HG03135 (cell line): ENCODE results near the gene LHX2.

ENCODE experiments used
- ATAC-seq: cut with Tn5 transposase; IDR thresholded peaks from one replicate; pipeline ENCODE4 v1.9.1; 2021; ENCODE audit warnings: mild to moderate bottlenecking, moderate library complexity; ENCODE audit not compliant: unreplicated experiment

The LHX2 gene

DNA sequence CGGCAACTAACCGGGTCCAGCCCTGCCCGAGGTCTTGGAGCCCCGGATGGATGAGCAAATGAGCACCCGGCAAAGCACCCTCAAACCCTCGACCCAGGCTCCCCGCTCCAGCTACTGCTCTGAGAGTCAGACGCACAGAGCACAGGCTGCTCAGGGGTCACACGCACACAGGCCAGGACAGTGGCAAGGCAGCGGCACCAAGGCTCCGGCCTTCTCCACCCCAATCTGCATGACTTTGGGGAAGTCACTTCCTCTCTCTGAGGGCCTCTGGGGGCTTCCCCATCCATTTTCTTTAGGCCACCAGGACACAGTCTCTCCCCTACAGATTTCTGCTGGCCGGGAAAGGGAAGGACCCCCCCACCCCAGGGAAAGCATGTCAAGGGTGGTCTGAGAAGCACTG lies 18.0 kb downstream of the LHX2 start:
- no peak for ATAC-seq

DNA sequence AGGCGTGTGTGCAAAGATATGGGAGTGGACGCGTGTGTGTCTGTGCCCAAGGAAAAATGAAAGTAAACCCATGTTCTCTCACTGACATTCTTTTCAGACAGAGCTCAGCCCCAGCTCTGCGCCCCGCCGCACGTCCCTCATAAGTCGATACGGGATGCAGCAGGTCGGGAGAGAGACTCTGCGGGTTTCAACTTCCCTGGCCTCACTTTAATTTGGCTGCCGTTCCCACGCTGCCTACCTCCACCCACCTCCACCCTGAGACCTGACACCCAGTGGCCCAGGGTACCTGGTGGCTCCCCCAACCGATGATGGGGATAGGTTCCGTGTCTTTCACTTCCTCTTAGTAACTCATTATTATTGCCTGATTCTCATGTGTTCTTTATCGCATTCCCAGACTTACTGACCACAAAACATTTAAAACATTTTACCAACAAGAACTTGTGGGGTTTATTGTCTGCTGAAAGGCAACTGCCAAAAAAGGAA lies 19.4 kb downstream of the LHX2 start:
- ATAC-seq: no peak

DNA sequence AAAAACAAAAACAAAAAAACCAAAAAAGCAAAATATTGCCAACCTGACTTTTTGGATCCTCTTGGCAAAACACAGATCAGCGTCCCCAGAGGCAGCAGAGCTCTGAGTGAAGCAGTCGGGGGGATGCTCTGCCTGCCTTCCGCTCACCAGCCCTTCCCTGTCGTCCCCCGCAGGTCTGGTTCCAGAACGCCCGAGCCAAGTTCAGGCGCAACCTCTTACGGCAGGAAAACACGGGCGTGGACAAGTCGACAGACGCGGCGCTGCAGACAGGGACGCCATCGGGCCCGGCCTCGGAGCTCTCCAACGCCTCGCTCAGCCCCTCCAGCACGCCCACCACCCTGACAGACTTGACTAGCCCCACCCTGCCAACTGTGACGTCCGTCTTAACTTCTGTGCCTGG lies 20.7 kb downstream of the LHX2 start:
- ATAC-seq: no peak

GRCh38 chr9:124033348-124033747 lies 21.8 kb downstream of the LHX2 start:
- no peak for ATAC-seq

DNA sequence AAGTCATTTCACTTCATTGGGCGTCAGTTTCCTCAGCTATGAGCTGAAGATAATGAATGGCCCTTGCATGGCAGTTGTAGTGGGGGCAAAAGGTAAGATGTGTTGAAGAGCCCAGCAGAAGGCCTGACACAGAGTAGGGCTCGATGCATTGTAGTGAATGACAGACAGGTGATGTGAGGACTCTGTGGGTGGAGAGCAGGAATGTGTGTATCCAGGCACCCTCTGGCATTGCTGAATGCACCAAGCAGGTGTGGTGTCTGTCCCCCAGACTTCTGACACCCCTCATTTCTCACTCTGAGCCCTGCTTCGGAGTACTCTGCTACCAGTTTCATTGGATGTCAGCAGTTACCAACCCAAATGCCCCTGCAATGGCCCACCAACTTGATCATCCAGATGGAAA lies 22.4 kb downstream of the LHX2 start:
- no peak for ATAC-seq

GRCh38 chr9:124035001-124035650 lies 23.6 kb downstream of the LHX2 start:
- no peak for ATAC-seq

DNA sequence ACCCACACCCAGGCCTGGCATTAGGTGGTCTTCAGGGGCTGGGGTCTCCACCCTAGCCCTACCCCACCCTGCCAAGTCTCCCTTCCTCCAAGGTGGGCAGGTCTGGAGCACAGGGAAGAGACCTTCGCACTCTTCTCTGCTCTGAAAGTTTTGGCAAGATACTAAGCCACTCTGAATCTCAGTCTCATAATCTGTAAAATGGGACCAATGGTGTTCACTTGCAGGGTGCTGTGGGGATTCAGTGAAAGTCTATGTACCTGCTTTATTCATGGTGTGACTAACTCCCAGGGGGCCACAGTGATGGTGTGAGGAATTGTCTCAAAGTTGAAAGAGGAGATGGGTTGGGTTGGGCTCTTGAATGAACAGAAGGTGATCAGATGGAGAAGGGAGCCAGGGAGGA lies 25.0 kb downstream of the LHX2 start:
- no peak for ATAC-seq

- ATAC-seq: no peak
Observed at GRCh38 chr9:124037790-124038189, 26.2 kb downstream of the LHX2 start.

- no peak for ATAC-seq
Observed at GRCh38 chr9:124038239-124038638, 26.7 kb downstream of the LHX2 start.

GRCh38 chr9:124038790-124039633 lies 27.4 kb downstream of the LHX2 start:
- no peak for ATAC-seq

- no peak for ATAC-seq
Observed at GRCh38 chr9:124040186-124040931, 28.8 kb downstream of the LHX2 start.

- ATAC-seq: no peak
Observed at GRCh38 chr9:124040935-124041816, 29.6 kb downstream of the LHX2 start.

- no peak for ATAC-seq
Observed at GRCh38 chr9:124041817-124042116, 30.2 kb downstream of the LHX2 start.

GRCh38 chr9:124042201-124042721 lies 30.7 kb downstream of the LHX2 start:
- ATAC-seq: no peak

GRCh38 chr9:124044448-124044847 lies 32.9 kb downstream of the LHX2 start:
- no peak for ATAC-seq

DNA sequence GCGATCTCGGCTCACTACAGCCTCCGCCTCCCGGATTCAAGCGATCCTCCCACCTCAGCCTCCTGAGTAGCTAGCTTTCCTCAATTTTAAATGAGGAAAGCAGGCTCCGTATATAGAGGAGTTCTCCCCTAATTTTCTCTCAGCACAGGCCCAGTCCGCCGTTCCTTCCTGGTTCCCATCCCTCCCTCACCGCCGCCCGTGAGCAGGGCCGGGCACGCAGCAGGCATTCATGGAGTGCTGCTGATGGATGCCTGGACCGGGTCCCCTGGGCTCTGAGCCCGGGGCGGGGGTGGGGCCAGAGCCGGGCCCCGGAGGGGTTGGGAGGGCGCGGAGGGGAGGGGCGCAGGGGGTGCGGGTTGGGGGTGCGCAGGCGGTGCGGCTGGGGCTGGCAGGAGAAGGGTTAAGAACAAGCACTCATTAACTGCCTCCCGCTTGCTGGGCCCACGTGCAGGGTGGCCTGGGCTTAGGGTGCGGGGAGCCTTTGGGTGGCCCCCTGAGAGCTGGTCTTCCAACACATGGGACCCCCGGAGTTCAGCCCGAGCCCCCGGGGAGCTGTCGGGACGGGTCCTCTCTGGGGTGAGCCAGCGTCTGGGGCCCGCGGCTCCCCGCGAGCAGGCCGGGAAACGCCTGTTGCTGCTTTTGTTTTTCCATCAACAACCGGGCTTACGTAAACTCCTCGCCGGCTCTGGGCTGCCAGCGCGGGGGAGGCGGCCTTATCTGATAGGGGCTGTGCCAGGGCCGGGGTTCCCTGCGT lies 33.7 kb downstream of the LHX2 start:
- ATAC-seq: no peak

- no peak for ATAC-seq
Observed at GRCh38 chr9:124045830-124046177, 34.2 kb downstream of the LHX2 start.

GRCh38 chr9:124046189-124046588 lies 34.6 kb downstream of the LHX2 start:
- no peak for ATAC-seq

DNA sequence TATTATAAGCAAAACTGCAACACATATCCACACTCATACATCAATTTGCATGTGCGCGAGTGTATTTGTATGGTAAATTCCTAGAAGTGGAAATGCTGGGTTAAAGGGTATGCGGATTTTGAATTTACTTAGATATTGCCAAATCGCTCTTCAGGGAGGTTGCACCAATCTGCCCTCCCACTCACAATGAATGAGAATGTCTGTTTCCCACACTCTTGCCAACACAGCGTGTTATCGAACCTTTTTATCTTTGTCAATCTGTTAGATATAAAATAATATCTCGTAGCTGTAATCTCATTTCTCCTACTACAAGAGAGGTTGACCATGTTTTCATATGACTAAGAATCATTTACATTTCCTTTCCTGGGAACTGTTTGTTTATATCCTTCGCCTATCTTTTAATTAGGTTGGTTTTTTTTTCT lies 35.7 kb downstream of the LHX2 start:
- no peak for ATAC-seq

DNA sequence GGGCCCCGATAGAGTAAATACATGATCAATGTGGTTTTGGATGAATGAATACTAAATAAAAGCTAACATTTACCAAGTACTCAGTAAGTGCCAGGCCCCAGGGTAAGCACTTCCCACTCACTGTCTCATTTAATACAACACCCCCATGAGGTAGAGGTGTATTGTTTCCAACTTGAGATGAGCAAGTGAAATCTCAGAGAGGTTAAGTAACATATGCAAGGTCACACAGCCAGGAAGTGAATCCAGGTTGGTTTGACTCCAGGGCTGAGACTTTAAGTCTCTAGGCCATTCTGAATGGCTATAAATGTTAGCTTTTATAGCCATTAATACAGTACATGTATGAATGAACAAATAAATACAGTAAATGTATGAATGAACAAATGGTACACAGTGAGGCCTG lies 39.4 kb downstream of the LHX2 start:
- ATAC-seq: no peak
